K562 treated with DMSO at 1 percent for 24 hours (cell line): ENCODE results near the gene P2RY4. TPM values are rescaled to one million over a fixed set of nuclear protein-coding genes. Genes with fewer than 3 reads are reported as not detected.

Experiments used
- total RNA-seq: library from RNA; unstranded; fragments of 300-600 nt; gene quantifications from 2 replicates; pipeline ENCODE4 v1.2.3, GENCODE V29; 2022; ENCODE audit warnings: low read depth; ENCODE audit not compliant: insufficient read depth

Gene P2RY4
- not detected in 2 replicates for total RNA-seq

GRCh38 chrX:70260104-70260503 is at the start of gene P2RY4:
P2RY4 (minus strand) TSS chrX:70260204; CDS start chrX:70259624, 580 bp downstream.

GRCh38 chrX:70289793-70290770 is 30.1 kb upstream of the P2RY4 start, which contains the start of the genes KIF4A and PDZD11:
KIF4A (plus strand) TSS chrX:70290104; CDS start chrX:70290459, 355 bp downstream.
PDZD11 (minus strand) TSS chrX:70289927; CDS start chrX:70289341, 586 bp downstream.

GRCh38 chrX:70281951-70282350 is 21.9 kb upstream of the P2RY4 start, which contains the start of gene RAB41:
RAB41 (plus strand) TSS chrX:70282172; CDS start chrX:70282218, 46 bp downstream.

GRCh38 chrX:70268034-70268433 is 8.0 kb upstream of the P2RY4 start, which contains the start of gene ARR3:
ARR3 (plus strand) TSS chrX:70268334; CDS start chrX:70269386, 1,052 bp downstream.

GRCh38 chrX:70234355-70234754 is 25.6 kb downstream of the P2RY4 start, which contains the start of gene AWAT1:
AWAT1 (plus strand) TSS chrX:70234655; CDS start chrX:70234696, 41 bp downstream.

Other genes starting within 250 kb of the P2RY4 start
- not detected in 2 replicates for gene AWAT2, start 210.3 kb downstream of the P2RY4 start, total RNA-seq
- 1.2 and 1.3 TPM in 2 replicates for gene OTUD6A, start 197.7 kb downstream of the P2RY4 start, total RNA-seq
- gene IGBP1, start 126.8 kb downstream of the P2RY4 start, total RNA-seq, result 73.1 and 74.3 TPM in 2 replicates
- not detected in 2 replicates for gene DGAT2L6, start 82.7 kb downstream of the P2RY4 start, total RNA-seq
- gene AWAT1, start 25.5 kb downstream of the P2RY4 start, total RNA-seq, result not detected in 2 replicates
- gene ARR3, start 8.1 kb upstream of the P2RY4 start, total RNA-seq, result not detected in 2 replicates
- not detected in 2 replicates for gene RAB41, start 22.0 kb upstream of the P2RY4 start, total RNA-seq
- 43.2 and 43.4 TPM in 2 replicates for gene PDZD11, start 29.7 kb upstream of the P2RY4 start, total RNA-seq
- 32.7 and 41.8 TPM in 2 replicates for gene KIF4A, start 29.9 kb upstream of the P2RY4 start, total RNA-seq
- gene GDPD2, start 163.1 kb upstream of the P2RY4 start, total RNA-seq, result 0.23 TPM in 1 of 2 replicates, not detected in the other
- gene DLG3, start 184.6 kb upstream of the P2RY4 start, total RNA-seq, result 4.8 and 8.4 TPM in 2 replicates